IMR-90 (cell line): Measurements from ENCODE around the gene ADAMTS10. TPM values are rescaled to one million over a fixed set of nuclear protein-coding genes. Genes with fewer than 3 reads are reported as not detected.

Experiments
- ATAC-seq: fragments of 200-7000 bp; cut with Tn5 transposase; 2 replicates; pipeline ENCODE4 v1.9.1; 2020; ENCODE audit warnings: low read depth, mild to moderate bottlenecking, moderate library complexity
- BruUV-seq: library from RNA; stranded (reverse); fragments of 400-500 nt; replicated peaks from 2 replicates; lab custom pipeline; 2021; lab: Mats Ljungman, UMichigan
- CTCF ChIA-PET: fragments of 300-600 bp; formaldehyde crosslinking; extraction: SDS; loops from one replicate; lab custom pipeline; 2021; ENCODE audit warnings: antibody characterized with exemption; lab: Yijun Ruan, JAX
- POLR2A ChIA-PET: fragments of 300-600 bp; sonication (Branson Sonifier 250); formaldehyde crosslinking; loops from one replicate; lab custom pipeline; 2022; ENCODE audit warnings: antibody characterized with exemption; ENCODE audit not compliant: unreplicated experiment; lab: Charles Lee
- DNase-seq: peaks from one replicate; pipeline ENCODE4 v3.0.0; 2013
- H2AFZ ChIP-seq: replicated peaks from 2 replicates; pipeline ENCODE3; 2013; ENCODE audit warnings: low read length, mild to moderate bottlenecking; ENCODE audit not compliant: poor library complexity
- H2AK5ac ChIP-seq: 2 replicates; pipeline ENCODE4 v1.6.1; 2013; ENCODE audit warnings: low read depth, low read length, inconsistent platforms
- H2AK9ac ChIP-seq: replicated peaks from 2 replicates; pipeline ENCODE3; 2013; ENCODE audit warnings: mild to moderate bottlenecking, low read depth, low read length, moderate library complexity; ENCODE audit not compliant: poor library complexity
- H2BK120ac ChIP-seq: 2 replicates; pipeline ENCODE4 v1.6.1; 2013; ENCODE audit warnings: low read depth, low read length, inconsistent platforms
- H2BK15ac ChIP-seq: 3 replicates; pipeline ENCODE4 v1.6.1; 2013; ENCODE audit warnings: low read depth, low read length, inconsistent platforms
- H2BK20ac ChIP-seq: 2 replicates; pipeline ENCODE4 v1.6.1; 2013; ENCODE audit warnings: low read depth, mild to moderate bottlenecking, inconsistent platforms, low read length, moderate library complexity
- H2BK5ac ChIP-seq: 2 replicates; pipeline ENCODE4 v1.6.1; 2013; ENCODE audit warnings: mild to moderate bottlenecking, low read depth, low read length, inconsistent platforms; ENCODE audit not compliant: poor library complexity, severe bottlenecking
- H3K14ac ChIP-seq: replicated peaks from 2 replicates; pipeline ENCODE4 v1.6.1; 2013; ENCODE audit warnings: low read depth, low read length, inconsistent platforms
- H3K18ac ChIP-seq: 2 replicates; pipeline ENCODE4 v1.6.1; 2013; ENCODE audit warnings: low read depth, low read length, control low read depth
- H3K23ac ChIP-seq: 2 replicates; pipeline ENCODE4 v1.6.1; 2013; ENCODE audit warnings: low read depth, low read length, inconsistent platforms
- H3K27ac ChIP-seq: 2 replicates; pipeline ENCODE4 v1.5.1; 2013; ENCODE audit warnings: mild to moderate bottlenecking, control low read depth, low read length; ENCODE audit not compliant: insufficient read depth
- H3K27me3 ChIP-seq: 2 replicates; pipeline ENCODE4 v1.6.1; 2013; ENCODE audit warnings: low read length; ENCODE audit not compliant: control insufficient read depth, insufficient read depth
- H3K36me3 ChIP-seq: 2 replicates; pipeline ENCODE4 v1.6.1; 2013; ENCODE audit warnings: low read length, mixed read lengths; ENCODE audit not compliant: control insufficient read depth, insufficient read depth
- H3K4ac ChIP-seq: 2 replicates; pipeline ENCODE4 v1.6.1; 2013; ENCODE audit warnings: low read depth, low read length, inconsistent platforms
- H3K4me1 ChIP-seq: 2 replicates; pipeline ENCODE4 v1.6.1; 2013; ENCODE audit warnings: low read length, mixed read lengths; ENCODE audit not compliant: control insufficient read depth, insufficient read depth
- H3K4me2 ChIP-seq: 2 replicates; pipeline ENCODE4 v1.6.1; 2013; ENCODE audit warnings: low read depth, mild to moderate bottlenecking, control low read depth, low read length, moderate library complexity
- H3K4me3 ChIP-seq: 2 replicates; pipeline ENCODE4 v1.5.1; 2013; ENCODE audit warnings: low read depth, mild to moderate bottlenecking, control low read depth, low read length, moderate library complexity; ENCODE audit not compliant: insufficient read depth
- H3K56ac ChIP-seq: 2 replicates; pipeline ENCODE4 v1.6.1; 2013; ENCODE audit warnings: low read length, inconsistent platforms; ENCODE audit not compliant: insufficient read depth; ENCODE audit errors: extremely low read depth
- H3K79me1 ChIP-seq, 2 experiments: 2 replicates each; pipeline ENCODE4 v1.6.1; 2013; ENCODE audit warnings: low read length in 2 of 2, inconsistent platforms in 1 of 2, low read depth in 1 of 2
- H3K9ac ChIP-seq: 2 replicates; pipeline ENCODE4 v1.6.1; 2013; ENCODE audit warnings: low read depth, low read length, control low read depth
- H3K9me1 ChIP-seq: 2 replicates; pipeline ENCODE4 v1.6.1; 2013; ENCODE audit warnings: low read length, inconsistent platforms; ENCODE audit not compliant: insufficient read depth
- H3K9me3 ChIP-seq: 2 replicates; pipeline ENCODE4 v1.6.1; 2013; ENCODE audit warnings: low read length; ENCODE audit not compliant: control insufficient read depth, insufficient read depth
- H4K20me1 ChIP-seq: 2 replicates; pipeline ENCODE4 v1.6.1; 2013; ENCODE audit warnings: low read length, inconsistent platforms; ENCODE audit not compliant: insufficient read depth
- H4K5ac ChIP-seq: 2 replicates; pipeline ENCODE4 v1.6.1; 2013; ENCODE audit warnings: mild to moderate bottlenecking, low read depth, low read length, control low read depth
- H4K8ac ChIP-seq, 2 experiments: 2 replicates each; pipeline ENCODE4 v1.6.1; 2013; ENCODE audit warnings: low read depth in 2 of 2, low read length in 2 of 2, control low read depth in 1 of 2, inconsistent platforms in 1 of 2
- H4K91ac ChIP-seq: 2 replicates; pipeline ENCODE4 v1.6.1; 2013; ENCODE audit warnings: low read depth, low read length, inconsistent platforms; ENCODE audit not compliant: insufficient read depth
- ELK1 ChIP-seq: fragments of 150-350 bp; IDR thresholded peaks from 2 replicates; pipeline ENCODE4 v1.6.1; 2016; ENCODE audit warnings: low read depth, mild to moderate bottlenecking, low read length, moderate library complexity, borderline replicate concordance
- MAZ ChIP-seq: IDR thresholded peaks from 2 replicates; pipeline ENCODE4 v1.6.1; 2012; ENCODE audit warnings: low read depth, mild to moderate bottlenecking, low read length, improper control_type of control experiment, moderate library complexity, borderline replicate concordance
- MXI1 ChIP-seq: IDR thresholded peaks from 2 replicates; pipeline ENCODE4 v1.6.1; 2012; ENCODE audit warnings: low read depth, mild to moderate bottlenecking, low read length, moderate library complexity, borderline replicate concordance
- NFE2L2 ChIP-seq: fragments of 150-350 bp; IDR thresholded peaks from 2 replicates; pipeline ENCODE4 v1.6.1; 2016; ENCODE audit warnings: low read depth, mild to moderate bottlenecking, low read length
- POLR2A ChIP-seq: IDR thresholded peaks from 2 replicates; pipeline ENCODE4 v1.6.1; 2012; ENCODE audit warnings: mild to moderate bottlenecking, low read depth, low read length
- RAD21 ChIP-seq: IDR thresholded peaks from 2 replicates; pipeline ENCODE4 v1.6.1; 2012; ENCODE audit warnings: low read length, improper control_type of control experiment
- RCOR1 ChIP-seq: IDR thresholded peaks from 2 replicates; pipeline ENCODE4 v1.6.1; 2012; ENCODE audit warnings: mild to moderate bottlenecking, low read length, improper control_type of control experiment; ENCODE audit not compliant: insufficient replicate concordance
- RFX5 ChIP-seq: IDR thresholded peaks from 2 replicates; pipeline ENCODE4 v1.8.0; 2012; ENCODE audit warnings: low read depth, mild to moderate bottlenecking, low read length, moderate library complexity
- WGBS, 2 experiments: methylation state at CpG; one replicate each; pipeline versions ENCODE4 v1.1.5 to v1.1.7; 2013; ENCODE audit warnings: missing lambda C conversion rate in 2 of 2; ENCODE audit not compliant: insufficient read length in 1 of 2; ENCODE audit errors: extremely low coverage in 2 of 2; 5-methylcytosine and 5-hydroxymethylcytosine counted together
- dilution Hi-C: fragments of 300-500 bp; cut with HindIII; formaldehyde crosslinking; loops from one replicate; pipeline ENCODE4 v1.14.3; 2018; ENCODE audit warnings: low sequenced_read_pairs; ENCODE audit not compliant: unreplicated experiment
- in situ Hi-C: fragments of 300-500 bp; cut with MboI; formaldehyde crosslinking; loops from 3 replicates; pipeline ENCODE4 v1.14.3; 2019; ENCODE audit warnings: low sequenced_read_pairs, inconsistent platforms, mixed read lengths
- intact Hi-C: fragments of 100-400 bp; cut with micrococcal nuclease; formaldehyde crosslinking; loops from 2 replicates; pipeline ENCODE4 v1.10.0; 2022
- polyA plus RNA-seq, 3 experiments: library from polyadenylated mRNA; depleted of rRNA; stranded (reverse); fragments of >200 nt; gene quantifications; 2 replicates each; pipeline ENCODE4 v1.2.3, GENCODE V29; 2012; ENCODE audit warnings: low replicate concordance in 1 of 3
- total RNA-seq: library from RNA; depleted of rRNA; stranded (reverse); fragments of >200 nt; gene quantifications from 2 replicates; pipeline ENCODE4 v1.2.3, GENCODE V29; 2012

The ADAMTS10 gene
- total and polyA plus RNA-seq, 2 of the 4 experiments (the other 2 are of a cell fraction), result 3.4 to 11.5 TPM

GRCh38 chr19:8600064-8600463, 10.5 kb downstream of the ADAMTS10 start:
- no peak overlapping the region for H2AFZ ChIP-seq
- ATAC-seq, result no peak
- no peak overlapping the region for H3K23ac ChIP-seq
- H2BK15ac ChIP-seq, result no peak overlapping the region
- no peak overlapping the region for H3K4me3 ChIP-seq
- CTCF ChIA-PET, result no interaction called here
- DNase-seq, result no peak
- H3K36me3 ChIP-seq, result peaks cover 37% of the 10 kb centered on the region
- peaks cover 6% of the 10 kb centered on the region for H3K9me3 ChIP-seq
- H3K9me1 ChIP-seq, result 0 out of 2 replicates have a peak, but pooled peaks cover 3% of the 10 kb centered on the region
- H3K27ac ChIP-seq, result no peak overlapping the region
- H2BK20ac ChIP-seq, result no peak overlapping the region
- dilution Hi-C loops, result no loop called here
- TF ChIP-seq RFX5 (no peak), POLR2A (no peak), ELK1 (no peak), NFE2L2 (no peak), MAZ (no peak), MXI1 (no peak), RAD21 (no peak), RCOR1 (no peak)
- intact Hi-C loops, result no loop called here
- no TSS peak for BruUV-seq
- H3K9ac ChIP-seq, result no peak overlapping the region
- H3K27me3 ChIP-seq, result no peaks in the 10 kb centered on the region
- H4K8ac ChIP-seq, result no peak overlapping the region
- POLR2A ChIA-PET, result no interaction called here
- H3K18ac ChIP-seq, result no peak overlapping the region
- H3K4me1 ChIP-seq, result no peaks in the 10 kb centered on the region
- H4K20me1 ChIP-seq, result no peaks in the 10 kb centered on the region
- WGBS, 2 experiments, result 100% methylated on average over 1 of the region's 2 CpGs; no CpG with 5 or more reads in 1 of the 2 experiments
- no peak overlapping the region for H4K91ac ChIP-seq
- H3K4me2 ChIP-seq, result no peak overlapping the region
- H2BK120ac ChIP-seq, result no peak overlapping the region
- no peak overlapping the region for H3K56ac ChIP-seq
- no peak overlapping the region for H3K14ac ChIP-seq
- H2AK9ac ChIP-seq, result no peak overlapping the region
- no peak overlapping the region for H2AK5ac ChIP-seq
- no peaks in the 10 kb centered on the region for H3K79me1 ChIP-seq
- in situ Hi-C loops, result no loop called here
- H2BK5ac ChIP-seq, result no peak overlapping the region
- H4K5ac ChIP-seq, result no peak overlapping the region
- no peak overlapping the region for H3K4ac ChIP-seq
